Measurements from ENCODE around the gene NUDT8.
A peak's percentile ranks its signal among the peaks of the same experiment; 100 is the strongest.
"Not testable (repeated sequence)": the region's sequence is repeated elsewhere in the genome, so short reads cannot be mapped to it uniquely, and the experiment has no call there.

The NUDT8 gene, protein sequence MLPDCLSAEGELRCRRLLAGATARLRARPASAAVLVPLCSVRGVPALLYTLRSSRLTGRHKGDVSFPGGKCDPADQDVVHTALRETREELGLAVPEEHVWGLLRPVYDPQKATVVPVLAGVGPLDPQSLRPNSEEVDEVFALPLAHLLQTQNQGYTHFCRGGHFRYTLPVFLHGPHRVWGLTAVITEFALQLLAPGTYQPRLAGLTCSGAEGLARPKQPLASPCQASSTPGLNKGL

DNA sequence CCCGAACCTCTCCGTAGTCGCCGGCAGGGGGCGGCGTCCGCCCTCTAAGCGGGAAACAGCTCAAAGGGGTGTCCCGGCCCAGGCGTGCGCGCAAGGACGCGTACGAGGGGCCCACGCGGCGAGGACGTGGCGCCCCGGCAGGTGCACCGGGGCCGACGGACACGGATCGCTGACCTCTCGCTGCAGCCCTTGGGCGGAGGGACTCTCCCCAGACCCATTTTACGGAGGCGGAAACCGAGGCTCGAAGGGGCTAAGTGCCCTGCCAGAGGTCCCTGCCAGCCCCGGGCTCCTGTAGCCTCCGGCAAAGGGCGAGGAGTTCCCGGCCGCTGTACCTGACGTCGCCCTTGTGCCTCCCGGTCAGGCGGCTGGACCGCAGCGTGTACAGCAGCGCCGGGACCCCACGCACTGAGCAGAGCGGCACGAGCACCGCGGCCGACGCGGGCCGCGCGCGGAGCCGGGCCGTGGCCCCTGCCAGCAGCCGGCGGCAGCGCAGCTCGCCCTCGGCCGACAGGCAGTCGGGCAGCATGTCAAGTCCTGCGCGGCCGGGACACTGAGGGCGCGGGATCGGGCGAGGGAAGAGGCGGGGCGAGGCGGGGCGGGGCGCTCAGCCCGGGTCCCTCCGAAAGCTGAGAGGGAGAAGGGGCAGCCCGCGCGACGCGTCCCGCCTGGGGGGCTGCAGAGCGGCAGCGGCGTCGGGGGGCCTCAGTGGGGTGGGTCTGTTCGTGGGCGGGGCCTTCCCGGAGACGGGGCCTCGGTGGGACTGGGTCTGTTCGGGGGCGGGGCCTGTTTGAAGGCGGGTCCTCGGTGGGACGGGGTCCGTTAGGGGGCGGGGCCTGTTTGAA, at the start of gene NUDT8:
Gene NUDT8 (minus strand): TSS at position 552 of the 842 bp plus-strand sequence. CDS start 26 bp downstream, at position 526.
- peak; percentile 88 to 89 for DNase-seq

DNA sequence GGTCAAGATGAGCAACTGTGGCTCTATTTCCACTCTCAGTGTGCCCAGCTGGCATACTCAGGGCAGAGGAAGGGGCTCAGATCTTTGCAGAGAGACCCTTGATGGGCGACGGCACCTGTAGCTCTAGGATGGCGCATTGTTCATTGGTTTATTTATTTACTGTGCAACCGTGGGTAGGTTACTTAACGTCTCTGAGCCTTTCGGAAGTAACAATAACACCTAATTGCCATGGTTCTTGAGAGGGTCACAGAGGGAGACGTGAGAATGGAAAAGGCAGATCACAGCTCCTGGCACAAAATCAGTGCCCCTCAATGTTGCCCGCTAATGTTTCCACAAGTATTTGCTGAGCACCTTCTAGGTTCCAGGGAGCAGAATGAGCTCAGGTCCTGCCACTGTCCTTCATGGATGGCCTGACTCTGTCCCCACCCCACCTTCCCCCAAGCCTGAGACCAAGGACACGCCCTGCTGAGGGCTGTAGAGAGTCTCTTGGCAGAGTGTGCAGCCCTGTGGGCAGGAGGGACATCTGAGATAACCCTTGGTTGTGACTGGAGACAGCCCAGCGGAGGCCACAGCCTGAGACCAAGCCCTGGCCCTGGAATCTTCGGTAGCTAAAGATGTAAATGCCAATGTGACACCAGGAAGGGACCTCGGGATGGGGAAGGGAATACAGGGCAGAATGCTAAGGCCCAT, 45.5 kb upstream of the NUDT8 start:
- DNase-seq = no peak

DNA sequence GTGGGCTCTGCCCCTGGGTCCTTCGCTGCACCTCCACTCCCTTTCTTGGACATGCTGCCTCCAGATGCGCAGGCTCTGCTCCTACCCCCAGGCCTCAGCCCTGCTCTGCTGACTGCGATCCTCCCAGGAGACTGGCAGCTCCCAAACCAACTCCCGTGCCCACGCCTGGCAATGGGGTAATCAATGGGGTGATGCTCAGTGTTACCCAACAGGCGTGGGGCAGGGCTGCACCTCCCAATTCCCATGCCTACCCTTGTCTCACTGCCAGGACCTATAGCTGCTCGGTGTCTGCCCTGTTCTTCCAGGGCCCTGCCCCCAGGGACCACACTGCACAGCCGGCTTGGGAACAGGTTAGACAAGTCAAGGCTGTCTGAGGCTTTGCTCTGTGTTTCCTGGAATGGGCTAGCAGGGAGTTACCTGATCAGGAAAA, 44.7 kb upstream of the NUDT8 start, which contains the start of gene ALDH3B2:
Gene ALDH3B2 (minus strand): TSS at position 182 of the 430 bp plus-strand sequence. CDS start 7,688 bp downstream, outside the sequence.
- no peak for DNase-seq

DNA sequence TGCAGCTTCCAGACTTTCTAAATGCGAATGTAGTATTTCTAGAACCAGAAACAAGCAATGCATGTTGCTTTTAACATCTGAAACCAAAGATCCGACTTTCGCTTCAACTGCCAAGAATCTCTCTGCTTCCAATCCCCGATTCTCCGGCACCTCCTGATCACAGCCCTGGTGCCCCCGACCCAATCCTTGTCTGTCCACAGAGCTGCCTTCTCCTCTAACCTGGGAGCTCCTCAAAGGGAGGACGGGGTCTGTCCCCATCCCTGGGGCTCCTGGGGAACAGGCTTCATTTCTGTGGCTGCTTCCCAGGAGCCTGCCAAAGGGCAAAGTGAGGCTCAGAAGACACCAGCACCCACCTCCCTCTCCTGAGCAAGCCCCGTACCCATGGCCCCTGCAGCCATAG, 44.2 kb upstream of the NUDT8 start:
- no peak for DNase-seq

DNA sequence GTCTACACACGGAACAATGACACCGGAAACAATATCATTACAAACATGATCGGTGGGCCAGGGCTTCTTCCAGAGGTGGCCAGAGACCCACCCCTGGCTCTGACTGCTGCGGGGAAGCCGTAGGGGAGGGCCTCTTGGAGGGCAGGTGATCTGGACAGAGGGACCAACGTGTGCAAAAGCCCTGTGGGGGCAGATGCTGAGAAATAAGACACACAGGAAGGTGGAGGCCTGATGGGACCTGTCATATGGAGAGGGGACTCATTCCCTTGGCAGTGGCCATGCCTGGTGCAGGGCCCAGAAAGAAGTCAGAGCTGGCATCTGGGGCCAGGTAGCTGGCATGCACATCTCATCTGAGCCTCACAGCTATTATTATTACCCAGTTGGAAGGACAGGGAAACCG, 43.6 kb upstream of the NUDT8 start:
- no peak for DNase-seq

DNA sequence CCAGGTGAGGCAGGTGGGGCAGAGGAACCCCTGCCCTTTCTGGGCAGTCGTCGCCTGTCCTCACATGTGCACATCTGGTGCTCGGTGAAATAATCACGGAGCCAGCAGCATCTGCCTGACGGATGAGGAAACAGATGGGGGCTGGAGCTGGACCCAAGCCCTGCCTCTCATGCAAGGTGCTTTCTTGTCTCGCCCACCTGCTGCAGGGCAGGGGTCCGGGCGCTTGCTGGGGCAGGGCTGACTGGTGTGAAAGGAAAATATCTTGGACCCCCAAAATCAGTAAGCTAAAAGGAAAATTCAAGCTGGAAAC, 41.4 kb upstream of the NUDT8 start:
- no peak for DNase-seq

DNA sequence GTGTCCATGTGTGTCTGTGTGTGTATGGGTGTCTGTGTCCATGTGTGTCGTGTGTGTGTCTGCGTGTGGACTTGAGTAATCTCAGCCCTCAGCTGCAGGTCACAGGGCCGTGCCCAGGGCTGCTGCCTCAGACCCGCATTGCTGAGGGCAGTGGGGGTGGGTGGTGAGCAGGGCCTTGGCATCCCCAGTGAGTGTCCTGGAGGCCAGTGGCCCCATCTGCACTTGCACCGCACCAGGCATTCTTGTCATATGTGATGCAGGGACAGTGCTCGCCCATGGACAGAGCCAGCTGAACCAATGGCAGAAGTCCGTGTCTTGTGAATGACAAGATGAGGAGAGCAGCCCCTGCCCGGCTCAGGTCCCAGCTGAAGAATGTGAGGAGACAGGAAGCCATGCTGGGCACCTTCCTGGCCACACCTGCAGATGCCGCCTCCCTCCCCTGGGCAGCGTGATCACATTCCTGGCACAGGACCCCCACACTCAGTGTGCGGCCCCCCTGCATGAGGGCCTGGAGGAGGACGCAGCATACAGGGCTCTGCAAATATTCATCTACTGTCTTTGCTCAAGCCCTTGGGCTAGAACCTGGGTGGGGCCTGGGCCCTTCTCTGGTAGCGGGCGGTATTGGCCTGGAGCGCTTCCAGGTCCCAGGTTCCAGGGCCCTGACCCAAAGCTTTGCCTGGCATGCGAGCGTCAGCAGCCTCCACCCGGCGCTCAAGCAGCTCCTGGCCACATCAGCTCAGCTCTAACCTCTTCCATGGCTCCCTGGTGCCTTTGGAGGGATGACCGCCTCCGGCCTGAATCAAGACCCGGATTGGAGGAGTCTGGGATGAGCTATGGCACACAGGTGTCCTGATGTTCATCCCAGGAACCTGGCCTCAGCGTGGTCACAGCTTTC, 40.8 kb upstream of the NUDT8 start:
- no peak for DNase-seq

DNA sequence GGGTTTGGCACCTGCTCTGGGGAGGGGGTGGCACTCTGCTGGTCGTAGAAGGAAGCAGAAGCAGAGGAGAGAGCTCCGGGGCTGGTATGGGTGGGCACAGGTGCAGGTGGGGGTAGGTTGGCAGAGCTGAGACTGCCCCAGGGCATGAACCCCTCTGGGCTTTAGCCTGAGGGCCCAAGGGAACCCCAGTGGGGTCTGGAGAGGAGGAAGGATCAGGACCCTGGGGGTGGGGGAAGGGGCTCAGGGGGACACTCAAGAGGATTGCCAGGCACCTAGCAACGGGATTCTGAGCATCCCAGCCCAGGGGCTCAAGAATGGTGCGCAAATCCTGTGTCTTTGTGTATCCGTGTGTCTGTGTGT, 38.4 kb upstream of the NUDT8 start:
- DNase-seq = no peak

DNA sequence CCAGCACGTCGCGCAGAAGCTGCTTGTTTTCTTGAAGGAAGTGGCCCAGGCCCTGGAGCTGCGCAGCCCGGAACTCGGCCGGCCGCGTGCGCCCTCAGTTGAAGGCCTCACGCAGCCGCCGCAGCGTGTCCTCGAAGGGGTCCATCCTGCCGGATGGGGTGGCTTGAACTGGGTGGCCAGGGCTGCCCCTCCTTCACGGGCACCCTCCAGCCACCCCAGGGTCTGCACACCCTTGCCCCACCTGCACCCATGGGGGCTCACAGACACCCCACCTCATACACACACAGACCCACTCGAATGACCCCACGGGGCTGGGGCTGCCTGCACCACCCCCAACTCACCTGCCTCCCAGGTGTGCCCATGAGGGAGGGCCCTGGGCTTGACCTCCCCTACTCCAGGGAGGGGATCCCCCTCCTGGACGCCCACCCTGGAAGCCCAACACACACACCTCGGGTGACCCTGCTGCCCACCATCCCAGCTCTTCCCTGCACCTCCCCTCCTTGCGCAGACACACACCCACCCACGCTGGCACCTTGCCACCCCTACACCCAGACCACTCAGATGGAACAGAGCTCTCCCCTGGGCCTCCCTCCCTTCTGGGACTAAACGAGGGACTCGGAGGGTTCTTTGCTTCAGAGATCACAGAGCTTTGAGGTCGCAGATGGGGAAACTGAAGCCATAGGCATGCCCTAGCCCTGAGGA, 37.9 kb upstream of the NUDT8 start:
- peak in 1 of 2 donors; percentile 35 for DNase-seq

DNA sequence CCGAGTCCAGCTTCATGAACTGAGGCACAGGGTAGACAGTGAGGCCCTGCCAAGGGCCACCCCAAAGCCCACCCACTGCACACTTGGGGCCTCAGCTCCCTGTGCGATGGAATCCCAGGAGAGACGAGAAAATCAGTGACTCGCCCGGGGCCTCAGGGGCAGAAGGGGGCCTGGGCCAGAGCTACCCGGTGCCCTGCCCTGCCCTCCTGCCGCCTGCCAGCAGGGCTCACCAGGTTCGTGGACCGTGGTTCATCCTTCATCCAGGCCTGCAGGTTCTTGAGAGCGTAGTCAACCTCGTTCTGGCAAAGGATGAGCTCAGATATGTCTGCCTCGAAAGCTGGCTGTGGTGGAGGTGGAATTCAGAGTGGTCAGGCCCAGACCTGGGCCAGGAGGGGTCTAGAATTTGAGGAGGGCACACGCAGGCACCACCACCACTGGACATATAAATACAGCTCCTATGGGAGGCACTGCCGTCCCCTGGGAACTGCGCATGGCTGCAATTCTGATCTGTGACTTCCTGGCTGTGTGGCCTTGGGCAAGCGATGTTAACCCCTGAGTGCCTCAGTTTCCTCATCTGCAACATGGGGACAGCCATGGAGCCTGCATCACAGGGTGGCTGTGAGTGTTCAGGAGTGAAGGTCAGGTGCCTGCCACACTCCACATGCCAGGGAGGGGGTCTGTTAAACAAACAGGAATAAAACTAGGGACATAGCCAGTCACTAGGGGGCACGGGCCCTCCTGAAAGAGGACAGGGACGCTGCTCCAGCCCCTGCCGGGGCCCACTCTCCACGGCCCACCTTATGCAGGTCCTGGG, 37.1 kb upstream of the NUDT8 start:
- DNase-seq = no peak

DNA sequence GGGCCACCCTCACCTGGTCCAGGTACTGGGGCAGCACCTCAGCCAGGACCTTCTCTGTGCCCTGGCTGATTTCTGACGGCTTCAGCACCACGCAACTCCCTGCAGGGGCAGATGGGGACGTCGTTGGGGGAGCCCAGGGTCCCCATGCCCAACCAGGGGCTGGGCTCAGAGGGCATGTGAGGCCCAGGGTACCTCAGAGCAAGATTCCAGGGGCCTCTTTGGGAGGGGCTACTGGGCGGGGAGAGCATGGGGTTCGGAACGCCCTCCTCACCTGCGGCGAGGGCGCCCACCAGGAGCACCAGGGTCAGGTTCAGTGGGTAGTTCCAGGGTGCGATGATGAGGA, 36.5 kb upstream of the NUDT8 start:
- no peak for DNase-seq

DNA sequence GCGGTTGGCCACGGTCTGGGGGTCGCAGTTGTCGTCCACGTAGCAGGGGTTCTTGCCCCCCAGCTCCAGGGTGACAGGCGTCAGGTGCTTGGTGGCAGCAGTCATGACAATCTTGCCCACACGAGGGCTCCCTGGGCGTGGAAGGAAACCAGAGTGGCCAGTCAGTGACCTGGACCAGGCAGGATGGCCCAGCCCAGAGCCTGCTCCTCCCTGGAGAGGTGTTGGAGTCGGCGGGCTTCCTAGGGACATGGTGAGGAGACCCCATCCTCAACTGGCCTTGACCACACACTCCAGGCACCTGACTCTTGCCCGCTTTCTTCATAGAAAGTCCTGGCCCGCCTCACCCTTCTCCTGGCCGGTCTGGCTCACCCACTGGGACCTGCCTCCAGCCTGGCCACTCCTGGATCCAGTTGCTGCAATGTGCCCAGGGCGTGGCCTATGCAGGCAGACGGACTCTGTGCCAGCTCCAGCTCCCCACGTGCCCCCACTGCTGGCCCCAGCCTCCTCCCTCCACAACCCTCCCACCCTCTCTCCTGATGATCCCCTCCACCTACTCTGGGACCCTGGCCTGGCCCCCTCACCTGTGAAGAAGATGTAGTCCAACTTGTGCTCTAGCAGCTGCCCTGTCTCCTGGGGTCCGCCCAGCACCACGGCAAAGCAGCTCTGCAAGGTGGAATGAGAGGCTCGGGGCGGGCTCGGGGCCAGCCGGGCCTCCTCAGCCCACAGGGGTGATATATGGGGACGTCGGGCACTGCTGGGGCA, 36.0 kb upstream of the NUDT8 start:
- no peak for DNase-seq

DNA sequence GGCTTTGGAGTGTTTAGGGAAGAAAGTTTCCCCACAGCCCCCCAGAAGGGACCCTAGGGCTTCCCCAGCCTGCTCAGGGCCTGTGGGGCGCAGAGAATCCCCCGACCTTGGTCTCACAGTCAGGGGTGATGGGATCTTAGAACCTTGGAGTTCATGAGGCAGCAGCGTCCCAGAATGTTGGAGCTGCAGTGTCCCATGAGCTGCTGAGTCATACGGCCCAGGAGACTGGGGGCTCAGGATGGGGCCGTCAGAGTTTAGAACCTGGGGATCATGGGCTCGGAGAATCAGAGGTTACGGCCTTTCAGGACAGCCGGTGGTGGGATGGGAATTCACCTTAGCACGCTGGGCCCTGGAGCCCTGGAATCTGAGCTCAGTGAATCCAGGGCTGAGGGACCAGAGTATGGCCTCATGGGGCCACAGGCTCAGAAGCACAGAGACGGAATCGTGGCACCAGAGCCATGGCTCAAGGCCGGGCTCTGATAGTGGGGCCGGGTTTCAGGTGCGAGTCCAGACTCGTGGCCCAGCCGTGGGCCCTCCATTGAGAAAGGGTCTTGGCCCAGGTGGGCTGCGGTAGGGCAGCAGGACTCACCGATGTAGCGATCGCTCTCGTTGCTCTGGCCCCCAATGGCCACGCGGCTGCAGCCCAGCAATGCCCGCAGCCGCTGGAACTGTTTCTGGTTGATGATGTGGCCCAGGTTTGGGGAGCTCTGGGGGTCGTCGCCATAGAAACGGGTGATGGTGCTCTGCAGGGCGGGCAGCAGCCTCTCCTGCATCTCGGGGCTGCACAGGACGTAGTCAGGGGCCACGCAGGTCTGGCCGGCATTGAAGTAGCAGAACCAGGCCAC, 35.2 kb upstream of the NUDT8 start:
- no peak for DNase-seq

DNA sequence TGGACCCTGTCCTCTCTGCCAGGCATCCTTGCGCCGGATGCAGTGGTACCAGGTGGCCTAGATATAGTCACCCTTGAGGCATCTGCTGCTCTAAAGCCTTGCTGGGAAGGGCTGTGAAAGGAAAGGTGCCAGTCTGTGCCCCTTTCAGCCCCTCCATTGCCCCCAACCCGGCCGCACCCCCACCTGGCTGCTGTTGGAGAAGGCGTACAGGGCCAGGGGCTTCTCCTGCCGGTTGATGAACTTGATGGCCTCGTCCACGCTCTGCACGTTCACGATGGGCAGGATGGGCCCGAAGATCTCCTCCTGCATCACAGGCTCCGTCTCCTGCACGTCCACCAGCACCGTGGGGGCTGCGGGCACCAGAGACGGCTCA, 34.5 kb upstream of the NUDT8 start:
- DNase-seq = no peak

DNA sequence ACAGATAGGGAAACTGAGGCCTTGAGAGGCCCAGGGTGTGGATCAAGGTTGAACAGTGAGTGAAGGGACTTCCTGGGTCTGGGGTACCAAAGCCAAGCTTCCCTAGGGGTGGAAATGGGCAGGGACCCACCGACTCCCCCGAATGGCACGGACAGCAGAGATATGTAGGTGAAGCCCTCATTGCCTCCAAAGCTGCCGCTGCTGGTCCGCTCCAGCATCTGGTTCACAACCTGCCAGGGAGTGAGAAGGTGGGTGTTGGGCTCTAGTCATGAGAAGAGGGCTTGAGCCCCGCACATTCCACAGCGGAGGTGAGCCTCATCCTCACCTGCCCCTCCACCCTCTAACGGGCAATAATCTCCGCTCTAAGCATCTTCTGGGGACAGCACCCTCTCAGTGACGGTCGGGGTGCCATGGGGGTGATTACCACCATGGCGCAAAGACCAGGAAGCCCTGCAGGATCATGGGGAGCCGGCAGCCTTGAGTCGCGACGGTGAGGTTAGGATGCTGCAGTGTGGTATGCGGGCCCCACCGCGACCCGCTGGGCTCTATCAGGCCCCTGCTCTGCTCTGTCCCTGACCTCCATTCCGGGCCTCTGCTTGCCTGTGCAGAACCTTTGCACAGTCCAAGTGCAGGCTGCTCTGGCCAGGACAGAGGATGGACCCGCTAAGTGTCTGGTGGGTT, 33.9 kb upstream of the NUDT8 start:
- DNase-seq = no peak

DNA sequence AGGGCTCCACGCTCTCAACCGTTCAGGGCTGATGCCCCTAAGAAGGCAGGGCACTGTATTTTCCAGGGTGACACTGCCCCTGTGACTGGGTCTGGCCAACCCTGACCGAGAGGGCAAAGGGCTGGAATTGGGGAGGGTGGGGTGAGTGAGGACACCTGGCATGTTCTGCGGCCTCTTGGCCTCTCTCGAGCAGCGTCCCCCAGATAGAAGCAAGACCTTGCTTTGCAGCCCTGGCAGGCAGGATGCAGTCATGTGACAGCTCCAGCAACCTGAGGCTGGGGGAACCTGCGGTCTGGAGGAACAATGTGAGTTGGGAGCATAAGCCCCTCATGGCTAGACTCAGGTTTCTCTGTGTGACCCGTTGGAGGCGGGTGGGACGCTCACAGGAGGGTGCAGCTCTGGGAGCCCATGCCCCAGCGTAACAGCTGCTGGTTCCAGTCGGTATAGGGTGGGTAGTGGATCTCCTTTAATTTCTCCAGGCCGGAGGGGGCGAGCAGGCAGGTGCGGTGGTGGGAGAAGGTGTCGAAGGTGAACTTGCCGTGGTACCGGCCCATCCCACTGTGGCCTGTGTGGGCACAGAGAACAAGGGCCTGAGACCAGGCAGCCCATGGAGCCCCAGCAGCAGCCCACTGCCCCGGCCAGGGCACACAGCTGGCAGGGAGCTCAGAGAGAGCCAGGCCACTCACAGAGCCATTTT, 33.2 kb upstream of the NUDT8 start:
- no peak for DNase-seq

DNA sequence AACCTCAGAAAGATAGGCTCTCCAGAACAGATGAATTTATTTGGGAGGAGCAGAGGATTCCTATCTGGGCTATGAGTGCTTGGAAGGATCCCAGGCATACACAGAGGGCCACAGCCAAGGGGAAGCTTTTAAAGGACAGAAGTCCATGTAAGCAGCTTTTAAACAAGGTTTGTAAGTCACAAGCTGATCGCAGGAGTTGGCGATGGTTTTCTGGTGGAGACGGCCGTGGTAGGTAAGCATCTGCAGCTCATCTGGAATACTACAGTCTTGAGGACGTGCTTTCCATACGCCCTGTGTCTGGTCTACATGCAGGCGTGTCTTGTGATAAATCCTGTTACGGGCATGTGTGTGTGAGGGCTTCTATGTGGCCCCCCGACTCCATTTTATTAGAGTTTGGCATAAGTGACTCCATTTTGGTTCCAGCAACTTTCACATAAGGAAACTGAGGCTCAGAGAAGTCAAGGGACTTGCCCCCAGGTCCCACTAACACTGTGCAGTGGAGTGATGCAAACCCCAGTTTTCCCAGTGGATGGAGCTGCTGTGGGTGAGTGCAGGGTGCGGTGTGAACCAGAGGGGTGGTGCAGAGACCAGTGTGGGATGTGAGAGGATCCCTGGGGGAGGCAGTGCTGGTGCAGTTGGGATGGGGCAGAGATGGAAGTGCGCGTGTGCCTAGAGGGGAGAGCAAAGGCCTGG, 32.6 kb upstream of the NUDT8 start:
- no peak for DNase-seq

DNA sequence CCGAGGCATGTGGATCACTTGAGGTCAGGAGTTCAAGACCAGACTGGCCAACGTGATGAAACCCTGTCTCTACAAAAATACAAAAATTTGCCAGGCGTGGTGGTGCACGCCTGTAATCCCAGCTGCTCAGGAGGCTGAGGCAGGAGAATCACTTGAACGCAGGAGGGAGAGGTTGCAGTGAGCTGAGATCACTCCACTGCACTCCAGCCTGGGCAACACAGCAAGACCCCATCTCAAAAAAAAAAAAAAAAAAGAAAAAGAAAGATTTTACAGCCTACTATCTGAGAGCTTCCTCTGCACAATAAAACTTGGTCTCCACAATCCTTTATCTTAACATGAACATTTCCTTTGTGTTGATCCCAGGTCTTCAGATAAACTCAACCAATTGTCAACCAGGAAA, 31.0 kb upstream of the NUDT8 start:
- not testable (repeated sequence) for DNase-seq
